GM21576 (cell line): Measurements from ENCODE around the gene EIF3K.

Source experiments
- ATAC-seq: cut with Tn5 transposase; IDR thresholded peaks from one replicate; pipeline ENCODE4 v1.9.1; 2021; ENCODE audit warnings: mild to moderate bottlenecking, moderate library complexity; ENCODE audit not compliant: unreplicated experiment

The EIF3K gene

DNA sequence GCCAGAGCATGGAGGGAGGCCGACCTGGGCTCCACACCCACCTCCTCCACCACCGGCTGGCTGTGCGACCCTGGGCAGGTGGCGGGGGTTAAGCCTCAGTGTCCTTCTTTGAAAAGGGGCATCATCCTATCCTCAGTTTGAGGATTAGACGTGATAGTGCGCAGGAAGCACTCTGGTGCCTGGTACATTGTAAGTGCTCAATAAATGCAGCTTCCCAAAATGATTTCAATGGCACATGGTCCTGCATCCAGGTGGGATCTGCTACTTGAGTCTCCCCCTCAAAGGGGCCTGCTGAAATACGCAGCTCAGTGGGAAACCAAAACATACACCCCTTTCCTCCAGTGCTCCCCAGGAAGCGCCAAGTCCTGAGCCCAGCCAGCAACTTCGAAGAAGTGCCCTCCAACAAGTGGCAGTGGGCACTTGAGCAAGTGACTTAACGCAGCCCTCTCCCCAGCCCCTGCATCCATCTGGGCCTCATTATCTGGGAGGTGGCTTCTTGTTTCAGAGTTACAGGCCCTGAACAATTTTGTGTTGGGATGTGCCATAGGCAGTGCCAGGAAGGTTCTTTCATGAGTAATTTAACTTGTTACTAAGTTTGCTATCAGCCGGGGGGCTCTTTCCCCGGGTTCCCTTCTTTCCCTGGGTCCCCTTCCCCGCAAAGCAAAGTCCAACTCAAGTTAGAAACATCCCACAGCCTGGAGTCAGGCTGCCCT is 46.4 kb downstream of the EIF3K start:
- no peak for ATAC-seq

DNA sequence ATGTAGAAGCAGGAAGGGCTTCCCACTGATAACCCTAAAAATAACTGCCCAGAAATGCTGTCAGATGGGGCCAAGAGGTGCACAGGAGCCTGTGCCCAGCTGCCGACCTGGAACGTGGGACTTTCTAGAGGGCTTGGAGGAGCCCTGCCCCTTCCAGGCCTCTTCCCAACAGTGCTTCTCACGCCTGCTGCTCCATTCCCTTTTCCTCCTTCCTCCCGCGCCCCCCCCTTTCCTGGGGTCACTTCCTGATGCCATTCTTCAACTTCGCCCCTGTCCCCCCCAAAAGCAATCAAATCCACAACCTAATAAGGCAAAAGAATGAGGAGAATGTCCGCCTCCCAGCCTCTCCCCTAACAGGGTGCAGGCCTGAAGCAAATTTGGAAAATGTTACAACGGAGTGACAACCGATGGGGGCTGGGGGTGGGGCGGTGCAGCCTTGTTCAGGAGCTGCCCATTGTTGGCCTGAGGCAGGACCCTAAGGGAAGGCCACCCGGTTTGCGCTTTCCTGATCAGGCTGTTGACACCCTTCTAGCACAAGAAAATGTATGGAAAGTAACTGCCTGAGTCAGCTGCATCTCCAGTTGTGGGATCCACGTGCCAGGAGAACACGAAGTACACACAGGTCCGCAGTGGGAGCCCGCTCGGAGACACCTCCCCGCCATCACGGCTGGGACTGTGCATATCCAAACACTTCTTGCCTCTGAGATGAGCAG is 47.1 kb downstream of the EIF3K start:
- ATAC-seq: no peak

DNA sequence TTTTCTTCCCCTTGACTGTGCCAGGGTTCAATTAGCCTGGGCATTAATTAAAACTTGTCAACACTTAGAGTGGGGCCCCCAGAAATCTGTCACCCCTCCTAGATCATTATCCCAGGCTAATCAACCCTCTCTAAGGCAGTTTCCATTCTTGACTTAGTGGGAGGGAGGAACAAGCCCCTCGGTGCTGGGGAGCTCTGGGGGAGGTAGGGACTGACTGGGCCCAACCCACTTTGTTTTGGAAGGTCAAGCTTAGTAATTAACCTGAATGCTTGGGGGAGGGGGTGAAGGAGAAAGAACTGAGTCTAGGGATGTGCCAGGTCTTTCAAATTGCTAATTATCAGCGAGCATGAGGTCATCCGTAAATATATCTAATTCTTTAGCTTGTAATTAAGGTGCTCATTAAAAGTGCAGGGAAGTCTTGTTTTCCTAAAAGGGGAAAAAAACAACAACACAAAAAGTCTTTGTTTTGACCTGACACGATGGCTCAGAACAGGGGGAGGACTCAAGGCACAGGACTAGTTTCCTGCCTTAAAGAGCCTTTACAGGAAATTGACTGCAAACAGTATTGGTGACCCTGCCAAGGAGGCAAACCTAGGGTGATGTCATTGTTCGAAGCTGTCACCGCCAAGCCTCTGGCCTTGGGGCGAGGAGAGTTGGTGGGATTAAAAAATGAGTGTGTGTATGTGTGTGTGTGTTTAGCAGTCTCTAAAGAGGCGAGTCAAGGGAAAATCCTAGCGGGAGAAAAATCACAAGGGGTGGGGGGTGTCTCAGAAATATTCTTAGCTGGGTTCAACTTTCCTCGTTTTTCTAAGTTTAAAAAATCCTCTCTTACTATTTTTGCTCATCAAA is 47.9 kb downstream of the EIF3K start:
- ATAC-seq: no peak

DNA sequence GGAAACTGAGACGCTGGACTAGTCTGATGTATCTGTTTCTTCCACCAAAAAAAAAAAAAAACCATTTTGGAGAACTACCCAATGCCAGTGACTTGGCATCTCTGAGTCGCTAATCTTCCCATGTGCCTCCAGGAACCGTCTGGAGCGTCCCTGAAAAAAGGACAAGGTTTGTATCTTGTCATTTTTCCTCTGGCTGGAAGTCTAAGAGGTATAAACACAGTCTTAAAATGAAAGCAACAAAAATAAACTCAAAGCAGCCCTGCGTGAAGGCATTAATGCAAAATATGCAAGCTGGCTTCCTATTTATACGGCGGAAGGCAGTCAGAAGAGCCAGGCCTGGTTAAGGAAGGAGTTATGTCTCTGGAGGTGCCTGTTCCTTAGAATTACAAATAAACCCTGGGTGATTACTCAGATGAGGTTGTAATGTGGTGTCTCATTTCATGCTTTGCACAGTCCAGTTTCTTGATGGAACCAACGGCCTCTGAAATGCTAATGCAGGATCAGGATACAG is 48.7 kb downstream of the EIF3K start:
- no peak for ATAC-seq

- no peak for ATAC-seq
Measured at GRCh38 chr19:38669552-38669951, 50.6 kb downstream of the EIF3K start.

GRCh38 chr19:38670921-38671398 is 52.0 kb downstream of the EIF3K start:
- no peak for ATAC-seq

GRCh38 chr19:38671654-38672053 is 52.7 kb downstream of the EIF3K start:
- no peak for ATAC-seq

- no peak for ATAC-seq
Measured at GRCh38 chr19:38673030-38673429, 54.0 kb downstream of the EIF3K start.

DNA sequence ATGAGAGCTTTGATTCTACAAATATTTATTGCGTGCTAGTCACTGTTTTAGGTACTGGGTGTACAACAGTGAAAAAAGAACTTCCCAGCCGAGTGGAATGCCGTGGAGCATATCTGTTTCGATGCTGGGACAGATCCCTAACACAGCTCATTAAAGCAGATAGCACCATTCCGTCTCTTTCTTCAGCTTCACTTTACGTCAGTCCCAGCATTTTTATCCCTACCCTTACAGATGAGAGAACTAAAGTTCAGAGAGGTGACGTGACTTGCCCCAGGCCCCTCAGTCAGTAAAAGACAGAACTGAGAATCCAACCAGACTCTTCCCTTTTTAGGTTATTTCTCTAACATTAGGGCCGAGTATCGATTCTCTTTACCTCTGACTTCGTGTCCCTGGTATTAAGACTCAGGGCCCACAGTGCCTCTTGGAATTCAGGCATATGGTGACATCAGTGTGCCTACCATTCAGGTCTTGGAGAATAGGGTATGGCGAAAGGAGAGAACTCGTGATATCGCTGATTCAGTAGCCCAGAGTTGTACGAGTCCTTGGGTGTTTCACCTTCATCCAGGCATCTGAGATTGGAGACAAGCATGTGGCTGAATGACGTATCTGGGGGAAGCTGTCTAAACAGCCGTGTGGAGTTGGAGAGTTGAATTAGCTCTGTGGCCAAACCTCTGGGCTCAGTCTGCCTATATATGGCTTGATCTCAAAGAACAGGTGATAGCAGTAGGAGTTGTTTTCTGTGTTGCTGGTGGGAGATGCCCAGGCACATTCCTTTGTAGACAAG is 55.6 kb downstream of the EIF3K start:
- ATAC-seq: no peak

- no peak for ATAC-seq
Measured at GRCh38 chr19:38675611-38676010, 56.6 kb downstream of the EIF3K start.

DNA sequence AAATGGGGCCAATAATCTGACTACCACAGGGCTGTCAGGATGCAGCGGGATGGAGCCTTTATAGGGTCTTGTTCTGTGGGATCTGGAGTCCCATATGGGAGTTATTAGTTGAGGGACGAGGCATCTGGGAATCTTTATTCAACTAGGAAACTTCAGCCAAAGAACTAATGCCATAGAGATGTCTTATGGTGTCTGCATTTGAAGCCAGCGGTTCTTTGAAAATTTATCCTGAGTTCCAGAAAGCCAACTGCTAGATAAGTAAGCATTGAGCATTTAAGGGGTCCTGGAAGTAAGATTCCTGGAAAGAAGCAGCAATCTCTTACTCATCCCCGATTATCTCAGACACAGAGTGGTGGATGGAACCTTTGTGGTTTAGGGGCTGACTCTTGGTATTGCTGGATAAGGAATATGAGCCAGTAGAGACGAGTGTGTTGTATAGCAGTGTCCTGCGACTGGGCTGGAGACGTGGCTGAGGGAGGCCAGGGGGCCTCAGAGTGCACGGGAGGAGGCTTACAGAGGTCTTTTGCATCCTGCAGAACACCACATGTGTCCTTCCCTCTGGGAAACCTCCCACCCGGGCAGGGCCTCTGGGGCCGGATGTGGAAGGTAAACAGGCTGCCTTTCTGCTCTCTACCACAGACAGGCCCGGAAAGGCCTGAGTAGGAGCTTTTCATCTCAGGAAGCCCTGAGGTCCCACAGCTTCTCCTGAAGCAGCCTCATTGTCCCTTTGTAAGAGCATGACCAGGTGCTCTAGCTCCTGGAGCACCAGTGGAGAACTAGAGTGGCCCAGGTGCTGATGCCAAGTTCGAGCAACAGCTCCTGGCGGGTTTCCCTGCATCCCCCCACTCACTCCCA is 57.3 kb downstream of the EIF3K start:
- ATAC-seq: no peak

GRCh38 chr19:38676878-38677646 is 58.1 kb downstream of the EIF3K start:
- ATAC-seq: no peak

- ATAC-seq: no peak
Measured at GRCh38 chr19:38678217-38678890, 59.4 kb downstream of the EIF3K start.

DNA sequence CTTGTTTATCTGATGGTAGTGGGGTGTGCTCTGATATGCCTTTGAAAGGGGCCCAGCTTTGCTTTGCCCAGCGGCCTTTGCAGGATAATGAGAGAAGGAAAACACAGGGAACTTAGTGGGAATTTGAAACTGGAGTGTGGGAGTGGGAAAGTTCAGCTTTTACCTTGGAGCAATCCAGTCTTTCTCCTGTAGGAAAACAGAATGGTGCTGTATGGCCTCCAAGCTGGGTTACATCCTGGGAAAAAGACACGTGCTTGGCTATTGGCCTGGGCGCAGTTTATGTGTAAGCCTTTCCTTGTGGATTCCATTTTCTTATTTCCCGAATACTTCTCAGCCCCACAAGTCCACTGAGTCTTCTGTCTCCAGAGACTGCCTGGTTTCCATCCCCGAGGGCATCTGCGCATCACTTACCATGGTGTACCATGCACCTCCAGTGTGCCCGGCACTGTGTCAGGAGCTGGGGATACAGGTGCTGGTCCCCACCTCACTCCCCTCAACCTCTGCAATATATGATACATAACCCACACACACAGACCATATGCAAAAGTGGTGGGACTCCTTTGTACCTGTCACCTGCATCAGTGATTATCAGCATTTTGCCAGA is 60.0 kb downstream of the EIF3K start:
- ATAC-seq: no peak

- ATAC-seq: no peak
Measured at GRCh38 chr19:38679839-38680238, 60.9 kb downstream of the EIF3K start.

GRCh38 chr19:38682195-38682867 is 63.3 kb downstream of the EIF3K start:
- ATAC-seq: no peak

GRCh38 chr19:38682872-38683392 is 63.9 kb downstream of the EIF3K start:
- no peak for ATAC-seq
